PFSK-1 (cell line): ENCODE data around the gene SCN1A.

ENCODE experiments used
- POLR2AphosphoS5 ChIP-seq: IDR thresholded peaks from 2 replicates; pipeline ENCODE4 v1.6.1; 2012; ENCODE audit warnings: low read depth, mild to moderate bottlenecking, control low read depth, low read length, moderate library complexity
- SIN3A ChIP-seq: IDR thresholded peaks from 2 replicates; pipeline ENCODE4 v1.6.1; 2012; ENCODE audit warnings: mild to moderate bottlenecking, low read length, moderate library complexity, borderline replicate concordance; ENCODE audit not compliant: insufficient read depth

- TF ChIP-seq SIN3A (no peak), POLR2AphosphoS5 (no peak)
Measured at GRCh38 chr2:166134252-166135151, 6.7 kb upstream of the SCN1A start.
